Dedifferentiated amniotic fluid mesenchymal stem cell (primary cell): ENCODE data around the gene MTNR1A.

Experiments
- DNase-seq: peaks from one replicate; pipeline ENCODE4 v3.0.0-alpha.2; 2016; ENCODE audit errors: extremely low spot score

Gene MTNR1A

DNA sequence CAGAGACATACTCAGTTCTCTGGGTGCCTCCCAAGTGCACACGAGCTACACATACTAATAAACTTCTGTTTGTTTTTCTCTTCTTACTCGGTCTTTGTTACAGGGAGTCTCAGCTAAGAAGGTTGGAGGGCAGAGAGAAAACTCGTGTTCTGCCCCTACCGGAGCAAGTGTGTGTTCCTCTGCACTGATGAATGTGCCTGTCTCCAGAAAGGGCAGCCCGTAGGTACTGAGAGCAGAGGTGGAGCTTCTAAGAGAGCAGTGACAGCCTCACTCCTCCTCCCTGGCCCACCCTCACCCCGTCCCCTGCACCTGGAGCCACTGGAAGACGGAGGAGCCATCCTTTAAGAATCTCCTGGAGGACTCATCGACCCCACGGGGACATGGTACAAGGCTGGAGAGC, 67.6 kb downstream of the MTNR1A start:
- DNase-seq: no peak

DNA sequence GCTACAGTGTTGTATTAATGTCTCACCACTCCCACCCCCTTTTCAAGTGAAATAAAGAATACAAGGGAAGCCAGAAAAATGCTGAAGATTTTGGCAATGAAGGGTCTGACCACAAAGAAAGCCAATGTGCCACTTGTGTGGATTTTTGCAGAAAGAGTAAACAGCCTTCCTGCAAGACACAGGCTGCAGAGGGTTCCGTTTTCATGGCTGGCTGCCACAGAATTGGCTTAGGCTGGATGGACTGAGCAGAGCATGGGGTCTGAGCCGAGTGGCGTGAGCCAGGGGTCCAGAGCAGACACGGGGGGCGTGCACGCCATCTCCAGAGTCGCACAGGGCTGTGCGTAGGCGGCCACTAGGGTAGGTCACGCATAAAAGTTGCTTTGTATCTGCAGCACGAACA, 69.2 kb downstream of the MTNR1A start:
- no peak for DNase-seq

DNA sequence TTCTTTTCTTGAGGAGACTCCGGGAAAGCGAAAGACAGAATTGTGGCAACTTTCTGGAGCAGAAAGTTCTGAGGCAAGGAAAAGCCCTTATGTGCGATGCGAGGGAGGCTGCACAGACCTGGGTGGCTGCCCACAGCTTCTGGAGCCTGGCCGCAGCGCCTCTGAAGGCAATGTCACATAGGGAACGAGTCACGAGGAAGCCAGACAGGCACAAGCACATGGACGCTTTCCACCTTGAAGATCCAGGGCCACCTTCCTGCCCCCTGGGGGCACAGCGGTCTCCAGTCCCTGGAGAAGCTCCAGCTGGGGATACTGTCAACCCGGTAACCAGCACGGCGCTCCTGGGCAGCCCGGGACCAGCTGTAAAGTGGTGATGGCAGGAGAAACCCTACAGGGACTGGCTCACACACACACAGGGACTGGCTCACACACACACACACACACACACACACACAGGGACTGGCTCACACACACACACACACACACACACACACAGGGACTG, 69.8 kb downstream of the MTNR1A start:
- no peak for DNase-seq

DNA sequence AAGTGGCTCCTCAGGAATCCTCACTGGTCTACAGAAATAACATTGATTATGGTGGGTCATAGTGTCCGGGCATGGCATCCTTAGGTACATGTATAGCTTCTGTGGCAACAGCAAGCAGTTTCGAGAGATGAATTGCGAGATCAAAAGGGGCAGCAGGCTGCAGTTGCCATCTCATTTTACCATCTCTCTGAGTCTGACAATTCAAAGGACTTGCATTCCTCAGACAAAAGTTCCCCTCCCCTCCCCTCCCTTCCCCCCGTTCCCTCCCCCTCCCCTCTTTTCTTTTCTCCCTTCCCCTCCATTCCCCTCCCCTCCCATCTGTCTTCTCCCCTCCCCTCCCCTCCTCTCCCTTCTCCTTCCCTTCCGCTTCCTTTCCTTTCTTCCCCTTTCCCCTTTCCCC, 70.2 kb downstream of the MTNR1A start:
- no peak for DNase-seq

DNA sequence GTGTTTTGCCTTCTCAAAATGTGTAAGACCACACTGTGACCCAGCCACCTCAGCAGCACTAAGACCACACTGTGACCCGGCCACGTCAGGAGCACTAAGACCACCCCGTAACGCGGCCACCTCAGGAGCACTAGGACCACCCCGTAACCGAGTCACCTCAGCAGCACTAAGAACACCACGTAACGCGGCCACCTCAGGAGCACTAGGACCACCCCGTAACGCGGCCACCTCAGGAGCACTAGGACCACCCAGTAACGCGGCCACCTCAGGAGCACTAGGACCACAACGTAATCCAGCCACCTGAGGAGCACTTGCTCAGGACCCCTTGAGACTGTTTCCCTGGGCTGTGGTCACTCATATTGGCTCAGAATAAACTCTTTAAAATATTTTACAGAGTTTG, 71.7 kb downstream of the MTNR1A start:
- DNase-seq: no peak
